ENCODE results near the gene MIGA1. TPM values are rescaled to one million over a fixed set of nuclear protein-coding genes. Genes with fewer than 3 reads are reported as not detected.

MIGA1 gene
- total and polyA plus RNA-seq, 2 of the 13 experiments (the other 11 are each of a cell fraction or from before 2014, with no cell fraction given): 3.8 to 6.6 TPM

GRCh38 chr1:77759071-77760028, 20.1 kb upstream of the MIGA1 start, which contains the start of gene USP33 (continued):
- TF ChIP-seq NR2F1 (CRISPR knock-in tag; IDR thresholded peaks at IDR 0.05) (no peak), ZNF234 (CRISPR knock-in tag; conservative IDR thresholded peaks at IDR 0.05) (no peak), AGO1 (IDR thresholded peaks at IDR 0.05; ENCODE audit: low read depth, low read length, poor library complexity, severe bottlenecking) (no peak), CERS6 (CRISPR knock-in tag; IDR thresholded peaks at IDR 0.05) (no peak), NCOA1 (CRISPR knock-in tag; IDR thresholded peaks at IDR 0.05) (no peak), ATF7-NPFF (CRISPR knock-in tag; IDR thresholded peaks at IDR 0.05; ENCODE audit: low read depth) (peak; percentile 66), ZNF567 (CRISPR knock-in tag; IDR thresholded peaks at IDR 0.05; ENCODE audit: borderline replicate concordance) (peak; percentile 48; the same call in 1 of the 2 replicates), SPEN (CRISPR knock-in tag; IDR thresholded peaks at IDR 0.05; ENCODE audit: low read depth) (peak; percentile 82; the same call in 1 of the 2 replicates), PREB (CRISPR knock-in tag; IDR thresholded peaks at IDR 0.05) (no peak), ZFP62 (CRISPR knock-in tag; IDR thresholded peaks at IDR 0.05) (no peak), YY1 (IDR thresholded peaks at IDR 0.05; ENCODE audit: insufficient read depth, insufficient replicate concordance, low read depth, low read length) (peak; percentile 78), ZFP41 (CRISPR knock-in tag; IDR thresholded peaks at IDR 0.05; ENCODE audit: borderline replicate concordance) (no peak), KLF13 (CRISPR knock-in tag; IDR thresholded peaks at IDR 0.05) (no peak), KDM5A (IDR thresholded peaks at IDR 0.05; ENCODE audit: borderline replicate concordance, low read length) (peak; percentile 44; the same call in 1 of the 2 replicates), MEF2D (CRISPR knock-in tag; IDR thresholded peaks at IDR 0.05) (no peak), ZBTB8A (CRISPR knock-in tag; IDR thresholded peaks at IDR 0.05; ENCODE audit: borderline replicate concordance, low read depth) (0 out of 2 replicates have a peak, but pooled peaks have one; percentile 63)
- TF ChIP-seq, protein P1, sequence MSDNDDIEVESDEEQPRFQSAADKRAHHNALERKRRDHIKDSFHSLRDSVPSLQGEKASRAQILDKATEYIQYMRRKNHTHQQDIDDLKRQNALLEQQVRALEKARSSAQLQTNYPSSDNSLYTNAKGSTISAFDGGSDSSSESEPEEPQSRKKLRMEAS (IDR thresholded peaks at IDR 0.05): peak; percentile 68
- TF ChIP-seq, protein P2, sequence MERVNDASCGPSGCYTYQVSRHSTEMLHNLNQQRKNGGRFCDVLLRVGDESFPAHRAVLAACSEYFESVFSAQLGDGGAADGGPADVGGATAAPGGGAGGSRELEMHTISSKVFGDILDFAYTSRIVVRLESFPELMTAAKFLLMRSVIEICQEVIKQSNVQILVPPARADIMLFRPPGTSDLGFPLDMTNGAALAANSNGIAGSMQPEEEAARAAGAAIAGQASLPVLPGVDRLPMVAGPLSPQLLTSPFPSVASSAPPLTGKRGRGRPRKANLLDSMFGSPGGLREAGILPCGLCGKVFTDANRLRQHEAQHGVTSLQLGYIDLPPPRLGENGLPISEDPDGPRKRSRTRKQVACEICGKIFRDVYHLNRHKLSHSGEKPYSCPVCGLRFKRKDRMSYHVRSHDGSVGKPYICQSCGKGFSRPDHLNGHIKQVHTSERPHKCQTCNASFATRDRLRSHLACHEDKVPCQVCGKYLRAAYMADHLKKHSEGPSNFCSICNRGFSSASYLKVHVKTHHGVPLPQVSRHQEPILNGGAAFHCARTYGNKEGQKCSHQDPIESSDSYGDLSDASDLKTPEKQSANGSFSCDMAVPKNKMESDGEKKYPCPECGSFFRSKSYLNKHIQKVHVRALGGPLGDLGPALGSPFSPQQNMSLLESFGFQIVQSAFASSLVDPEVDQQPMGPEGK (CRISPR knock-in tag; IDR thresholded peaks at IDR 0.05): peak; percentile 65
- TF ChIP-seq, protein P3, sequence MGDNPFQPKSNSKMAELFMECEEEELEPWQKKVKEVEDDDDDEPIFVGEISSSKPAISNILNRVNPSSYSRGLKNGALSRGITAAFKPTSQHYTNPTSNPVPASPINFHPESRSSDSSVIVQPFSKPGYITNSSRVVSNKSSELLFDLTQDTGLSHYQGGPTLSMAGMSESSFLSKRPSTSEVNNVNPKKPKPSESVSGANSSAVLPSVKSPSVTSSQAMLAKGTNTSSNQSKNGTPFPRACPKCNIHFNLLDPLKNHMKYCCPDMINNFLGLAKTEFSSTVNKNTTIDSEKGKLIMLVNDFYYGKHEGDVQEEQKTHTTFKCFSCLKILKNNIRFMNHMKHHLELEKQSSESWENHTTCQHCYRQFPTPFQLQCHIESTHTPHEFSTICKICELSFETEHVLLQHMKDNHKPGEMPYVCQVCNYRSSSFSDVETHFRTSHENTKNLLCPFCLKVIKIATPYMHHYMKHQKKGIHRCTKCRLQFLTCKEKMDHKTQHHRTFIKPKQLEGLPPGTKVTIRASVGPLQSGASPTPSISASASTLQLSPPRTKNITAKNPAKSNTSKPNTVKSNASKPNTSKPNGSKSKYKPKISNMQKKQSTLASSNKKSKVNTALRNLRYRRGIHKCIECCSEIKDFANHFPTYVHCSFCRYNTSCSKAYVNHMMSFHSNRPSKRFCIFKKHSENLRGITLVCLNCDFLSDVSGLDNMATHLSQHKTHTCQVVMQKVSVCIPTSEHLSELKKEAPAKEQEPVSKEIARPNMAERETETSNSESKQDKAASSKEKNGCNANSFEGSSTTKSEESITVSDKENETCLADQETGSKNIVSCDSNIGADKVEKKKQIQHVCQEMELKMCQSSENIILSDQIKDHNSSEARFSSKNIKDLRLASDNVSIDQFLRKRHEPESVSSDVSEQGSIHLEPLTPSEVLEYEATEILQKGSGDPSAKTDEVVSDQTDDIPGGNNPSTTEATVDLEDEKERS (CRISPR knock-in tag; IDR thresholded peaks at IDR 0.05): no peak
- TF ChIP-seq, protein P4, sequence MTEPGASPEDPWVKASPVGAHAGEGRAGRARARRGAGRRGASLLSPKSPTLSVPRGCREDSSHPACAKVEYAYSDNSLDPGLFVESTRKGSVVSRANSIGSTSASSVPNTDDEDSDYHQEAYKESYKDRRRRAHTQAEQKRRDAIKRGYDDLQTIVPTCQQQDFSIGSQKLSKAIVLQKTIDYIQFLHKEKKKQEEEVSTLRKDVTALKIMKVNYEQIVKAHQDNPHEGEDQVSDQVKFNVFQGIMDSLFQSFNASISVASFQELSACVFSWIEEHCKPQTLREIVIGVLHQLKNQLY (CRISPR knock-in tag; IDR thresholded peaks at IDR 0.05): no peak

Measured in HepG2 (cell line).